IMR-90 (cell line): ENCODE data around the gene IFFO2. TPM values are rescaled to one million over a fixed set of nuclear protein-coding genes. Genes with fewer than 3 reads are reported as not detected.

Experiments
- CTCF ChIP-seq: conservative IDR thresholded peaks from 2 replicates; pipeline ENCODE4 v1.5.1; 2012; ENCODE audit warnings: mild to moderate bottlenecking, low read depth, low read length, improper control_type of control experiment
- polyA plus RNA-seq, 3 experiments: library from polyadenylated mRNA; depleted of rRNA; stranded (reverse); fragments of >200 nt; gene quantifications; 2 replicates each; pipeline ENCODE4 v1.2.3, GENCODE V29; 2012; ENCODE audit warnings: low replicate concordance in 1 of 3
- total RNA-seq: library from RNA; depleted of rRNA; stranded (reverse); fragments of >200 nt; gene quantifications from 2 replicates; pipeline ENCODE4 v1.2.3, GENCODE V29; 2012

The IFFO2 gene
- total and polyA plus RNA-seq, 2 of the 4 experiments (the other 2 are of a cell fraction) = 14.5 to 18.2 TPM

- no peak for TF ChIP-seq CTCF
These were observed 6.6 kb upstream of the IFFO2 start (continued) for GRCh38 chr1:18962855-18963737.
